GM19463 (cell line): ENCODE data around the gene TMEM266.

Experiments
- ATAC-seq: cut with Tn5 transposase; IDR thresholded peaks from one replicate; pipeline ENCODE4 v1.9.1; 2021; ENCODE audit warnings: mild to moderate bottlenecking, moderate library complexity; ENCODE audit not compliant: unreplicated experiment

The TMEM266 gene

DNA sequence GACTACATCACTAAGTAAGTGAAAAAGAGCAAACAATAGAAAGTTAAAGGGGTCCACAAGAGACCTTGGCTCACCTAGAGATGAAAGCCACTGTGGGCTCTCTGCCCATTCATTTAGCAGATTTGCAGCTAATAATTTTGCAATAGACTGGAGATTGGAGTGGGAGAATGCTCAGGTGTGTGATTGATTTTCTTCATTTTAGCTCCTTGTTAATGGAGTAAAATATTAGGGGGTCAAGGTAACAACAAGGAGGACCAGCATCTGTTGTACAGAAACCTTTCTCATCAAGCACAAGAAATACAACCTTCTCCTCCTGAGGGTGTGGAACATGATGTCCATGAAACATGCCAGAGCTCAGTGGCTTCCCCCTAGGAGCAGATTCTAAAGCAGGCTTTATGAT is 63.2 kb downstream of the TMEM266 start:
- ATAC-seq = no peak

DNA sequence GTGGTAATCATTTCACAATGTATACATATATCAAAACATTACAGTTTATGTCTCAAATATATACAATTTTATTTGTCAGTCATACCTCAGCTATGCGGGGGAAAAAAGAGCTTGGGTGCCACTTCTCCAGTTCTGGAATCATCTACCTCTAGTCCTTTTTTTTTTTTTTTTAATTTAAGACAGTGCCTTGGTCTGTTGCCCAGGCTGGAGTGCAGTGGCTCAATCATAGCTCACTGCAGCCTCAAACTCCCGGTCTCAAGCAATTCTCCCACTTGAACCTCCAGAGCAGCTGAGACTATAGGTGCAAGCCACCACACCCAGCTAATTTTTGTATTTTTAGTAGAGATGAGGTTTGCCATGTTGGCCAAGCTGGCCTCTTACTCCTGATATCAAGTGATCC is 67.4 kb downstream of the TMEM266 start:
- ATAC-seq = no peak

DNA sequence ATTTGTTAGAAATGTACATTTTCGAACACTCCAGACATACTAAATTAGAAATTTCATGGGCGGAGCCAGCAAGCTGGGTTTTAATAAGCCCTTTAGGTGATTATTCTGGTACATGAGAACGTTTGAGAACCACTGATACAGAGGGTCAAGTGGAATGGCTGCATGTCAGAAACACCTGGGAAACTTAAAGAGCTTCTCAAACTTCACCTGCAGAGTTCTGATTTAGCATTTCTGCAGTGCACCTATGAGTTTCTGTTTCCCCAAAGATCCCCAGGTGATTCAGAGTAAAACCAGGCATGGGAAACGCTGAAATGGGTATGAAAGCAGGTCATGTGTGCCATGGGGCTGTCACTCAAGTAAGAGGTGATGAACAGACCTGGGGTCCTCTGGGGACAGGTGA is 68.1 kb downstream of the TMEM266 start:
- no peak for ATAC-seq

DNA sequence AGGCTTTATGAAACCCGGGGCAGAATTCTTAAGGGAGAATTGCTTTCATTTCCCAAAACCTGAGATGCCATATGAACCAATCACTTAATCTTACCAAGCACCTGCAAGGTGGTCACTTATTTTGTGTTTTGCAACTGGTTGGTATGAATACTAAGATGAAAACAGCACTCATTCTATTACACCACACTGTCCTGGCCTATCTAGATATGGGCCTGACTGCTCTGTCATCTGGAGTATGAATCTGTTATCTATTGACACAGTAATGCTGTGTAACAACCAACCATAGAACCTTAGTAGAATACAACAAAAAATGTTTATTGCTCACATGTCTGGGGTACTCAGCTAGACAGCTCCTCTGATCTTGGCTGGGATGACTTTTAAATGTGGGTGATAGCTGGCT is 74.8 kb downstream of the TMEM266 start:
- no peak for ATAC-seq

DNA sequence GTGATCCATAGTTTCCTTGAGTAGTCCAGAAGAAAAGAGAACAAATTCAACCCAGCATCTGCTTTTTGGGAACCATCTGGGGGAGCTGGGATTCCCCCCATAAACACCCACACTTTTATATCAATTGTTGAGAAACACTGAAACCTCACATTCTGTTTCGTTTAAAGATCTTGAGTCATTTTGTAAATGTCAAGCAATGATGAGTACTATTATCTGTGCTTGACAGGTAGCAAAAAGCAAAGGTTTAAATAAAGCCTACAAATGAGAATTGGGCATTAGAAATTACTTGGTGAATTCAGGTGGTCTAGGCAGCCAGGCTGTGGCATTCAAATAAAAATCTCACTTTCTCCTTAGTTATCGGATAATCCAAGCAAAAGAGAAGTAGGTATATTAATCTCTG is 75.7 kb downstream of the TMEM266 start:
- ATAC-seq = no peak

DNA sequence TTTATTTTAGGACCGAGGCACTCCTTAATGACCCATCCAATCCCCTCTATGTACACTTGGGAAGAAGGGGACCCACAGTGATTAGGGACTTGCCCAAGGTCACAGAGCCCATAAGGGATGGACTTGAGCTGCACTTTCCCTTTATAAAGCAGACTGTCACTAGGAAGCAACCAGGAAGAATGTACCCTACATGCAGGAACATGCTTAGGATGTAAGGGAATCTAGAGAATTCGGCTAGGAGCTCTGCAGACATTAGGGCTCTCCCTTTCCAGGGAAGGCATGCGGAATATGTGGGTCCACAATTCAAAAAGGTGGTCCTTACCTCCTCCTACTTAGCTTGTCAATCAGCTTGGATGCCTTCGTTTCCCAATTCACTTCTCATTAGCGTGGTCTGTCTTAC is 78.7 kb downstream of the TMEM266 start:
- ATAC-seq = no peak

DNA sequence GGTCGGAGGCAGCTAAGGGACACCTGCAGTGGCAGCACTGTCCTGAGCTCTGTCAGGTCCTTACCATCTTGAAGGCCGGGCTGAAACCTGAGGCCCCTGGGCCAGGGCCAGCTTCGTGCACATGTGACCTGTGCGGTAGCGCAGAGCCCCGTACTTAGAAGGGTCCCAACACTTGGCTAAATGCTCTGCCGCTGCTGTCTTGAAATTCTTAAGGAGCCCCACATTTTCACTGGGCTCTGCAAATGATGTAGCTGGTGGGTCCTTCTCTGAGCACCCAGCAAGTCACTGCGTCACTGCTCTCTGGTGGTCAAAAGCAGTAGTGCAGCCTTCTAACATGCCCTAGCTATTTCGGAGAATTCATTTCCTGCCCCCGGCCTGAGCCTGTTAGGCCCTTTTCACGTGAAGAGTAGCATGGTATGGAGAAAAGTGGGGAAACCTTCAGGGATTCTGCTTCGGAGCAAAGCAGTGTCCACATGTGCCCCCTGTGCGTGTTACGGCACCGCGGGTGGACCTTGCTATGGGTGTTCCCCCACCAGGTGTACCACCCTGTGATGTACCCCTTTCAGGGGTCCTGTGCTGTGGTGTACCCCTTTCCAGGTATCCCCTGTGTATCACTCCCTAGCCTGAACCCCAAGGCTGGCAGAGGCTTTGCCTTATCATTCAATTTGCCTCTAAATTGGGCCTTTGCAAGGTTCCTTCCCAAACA is 79.7 kb downstream of the TMEM266 start:
- peak; percentile 58 for ATAC-seq

DNA sequence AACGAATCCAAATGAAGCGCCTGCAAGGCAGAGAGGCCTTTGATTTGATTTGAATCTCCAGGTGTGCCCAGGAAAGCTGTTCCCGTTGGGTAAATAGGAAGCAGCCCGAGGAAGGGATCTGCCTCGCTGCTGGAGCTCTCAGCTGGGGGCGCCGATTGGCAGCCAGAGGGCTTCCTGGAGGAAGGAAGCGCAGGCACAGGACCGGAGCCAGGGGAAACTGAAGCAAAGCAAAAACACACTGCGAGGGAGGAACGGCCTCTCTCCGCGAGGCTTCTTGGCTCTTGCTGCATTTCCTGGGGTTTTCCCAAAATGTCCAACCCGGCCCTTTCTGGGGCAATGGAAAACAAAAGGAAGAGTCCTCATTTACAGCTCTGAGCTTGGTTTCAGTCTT is 80.3 kb downstream of the TMEM266 start:
- ATAC-seq = no peak

DNA sequence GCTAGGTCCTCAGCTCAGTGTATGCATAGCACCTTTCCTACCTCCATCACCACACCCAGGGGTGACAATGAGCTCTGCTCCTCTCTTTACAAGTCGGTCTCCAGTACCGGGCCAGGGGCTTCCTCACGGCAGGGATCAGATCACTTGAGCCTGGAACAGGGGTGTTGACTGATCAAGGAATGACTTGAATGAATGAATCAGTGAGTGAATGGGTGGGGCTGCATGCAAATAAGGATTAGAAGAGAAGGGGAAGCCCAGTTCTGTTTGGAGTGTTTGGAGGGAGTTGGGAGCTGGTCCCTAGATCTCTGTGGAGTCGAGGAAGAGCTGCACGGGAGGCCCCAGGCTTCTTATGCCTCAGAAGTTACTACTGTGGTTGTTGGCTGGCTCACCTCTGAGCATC is 87.0 kb downstream of the TMEM266 start:
- no peak for ATAC-seq

DNA sequence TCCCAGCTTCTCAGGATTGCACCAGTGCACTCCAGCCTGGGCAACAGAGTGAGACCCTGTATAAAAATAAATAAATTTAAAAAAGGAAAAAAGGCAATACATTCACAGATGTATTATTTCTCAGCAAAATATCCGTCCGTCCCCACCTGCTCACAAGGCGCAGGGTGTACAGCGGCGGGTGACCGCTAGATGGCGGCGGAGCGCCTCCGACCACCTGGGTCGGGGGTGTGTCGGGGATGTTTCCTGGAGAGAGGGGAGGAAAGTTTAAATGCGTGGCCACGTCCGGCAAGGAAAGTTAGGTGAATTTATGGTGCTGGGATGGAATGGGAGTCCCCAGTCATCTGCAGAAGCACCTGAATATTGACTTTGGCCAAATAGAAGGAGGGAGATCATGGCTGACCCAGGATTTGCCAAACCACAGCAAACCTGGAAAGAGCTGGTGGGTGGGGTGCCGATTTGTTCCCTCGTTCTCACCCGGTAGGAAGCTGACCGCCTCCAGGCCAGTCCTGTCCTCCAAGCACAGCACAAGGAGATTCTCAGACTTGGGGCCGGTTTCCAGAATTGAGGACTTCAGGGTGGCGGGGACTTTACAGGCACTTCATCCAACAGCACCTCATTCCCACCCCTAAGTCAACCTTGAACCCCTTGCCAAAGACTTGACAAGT is 88.3 kb downstream of the TMEM266 start:
- ATAC-seq = peak; percentile 52

DNA sequence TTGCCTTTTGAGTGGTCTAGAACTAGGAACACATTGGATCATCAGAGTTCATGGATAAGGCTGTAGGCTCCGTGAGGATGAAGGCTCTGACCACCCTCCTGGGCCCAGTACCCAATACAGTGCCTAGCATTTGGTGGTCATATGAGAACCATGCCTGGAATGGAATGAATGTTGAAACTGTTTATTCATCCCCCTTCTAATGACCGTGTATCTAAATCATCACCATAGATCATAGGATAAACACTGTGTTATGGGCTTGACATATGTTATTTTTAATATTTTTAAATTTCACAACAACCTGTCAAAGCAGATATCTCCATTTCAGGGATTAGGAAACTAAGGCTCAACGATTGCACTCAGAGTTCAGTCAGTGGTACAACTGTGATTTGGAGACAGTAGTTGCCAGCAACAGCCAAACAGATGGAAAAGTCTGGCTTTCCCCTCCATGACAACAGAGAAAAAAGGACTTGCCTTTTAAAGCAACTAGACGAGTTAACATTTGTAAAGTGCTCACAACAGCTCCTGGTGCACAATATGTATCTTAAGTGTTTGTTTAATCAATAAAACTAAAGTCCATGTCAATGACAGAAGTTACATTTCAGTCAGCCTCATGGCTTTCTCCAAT is 89.6 kb downstream of the TMEM266 start:
- ATAC-seq = no peak

DNA sequence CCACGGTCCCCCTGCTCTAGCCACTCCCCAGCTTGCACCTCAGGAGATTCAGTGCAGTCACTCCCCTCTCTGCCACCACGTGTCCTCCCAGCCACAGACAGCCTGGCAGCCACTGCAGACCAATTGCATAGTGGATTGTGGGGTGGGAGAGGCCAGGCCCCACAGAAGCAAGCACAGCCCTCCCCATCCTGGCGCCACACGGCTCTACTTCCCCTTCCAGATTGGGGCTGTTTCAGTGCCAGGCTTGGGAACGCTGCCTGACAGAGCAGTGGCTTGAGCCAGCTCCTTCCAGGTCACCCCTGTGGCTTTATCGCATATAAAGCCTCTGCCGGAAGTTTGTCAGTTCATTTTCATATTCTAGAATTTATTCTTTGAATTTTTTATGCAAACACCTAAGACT is 90.7 kb downstream of the TMEM266 start:
- ATAC-seq = peak; percentile 14

DNA sequence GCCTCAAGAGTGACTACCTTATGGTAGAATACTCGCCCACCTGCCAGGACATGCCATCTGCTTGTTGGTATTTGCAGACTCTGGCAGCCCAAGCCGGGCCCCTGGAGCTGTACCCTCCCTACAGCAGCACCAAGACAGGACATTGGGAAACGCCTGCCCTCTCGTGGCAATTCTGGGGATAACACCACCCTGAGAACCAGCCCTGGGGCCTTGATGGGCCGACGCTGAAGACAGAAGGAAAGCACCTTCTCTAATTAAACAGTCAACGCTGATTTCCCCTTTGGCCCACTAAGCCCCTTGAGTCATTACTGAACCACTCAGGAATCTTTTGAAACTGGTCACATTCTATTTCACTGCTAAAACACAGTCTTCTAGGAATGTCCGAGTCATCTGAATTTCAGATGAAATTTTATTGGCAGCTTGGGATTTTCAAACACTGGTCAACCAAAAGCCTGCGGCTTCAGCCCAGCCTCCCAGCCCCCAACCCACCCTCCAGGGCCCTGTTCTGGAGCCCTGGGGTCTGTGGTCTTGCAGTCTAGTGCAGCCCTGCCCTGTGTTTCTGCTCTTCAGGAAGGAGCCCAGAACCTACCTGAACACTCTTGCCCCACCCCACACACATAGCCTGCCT is 91.3 kb downstream of the TMEM266 start:
- ATAC-seq = peak; percentile 87

DNA sequence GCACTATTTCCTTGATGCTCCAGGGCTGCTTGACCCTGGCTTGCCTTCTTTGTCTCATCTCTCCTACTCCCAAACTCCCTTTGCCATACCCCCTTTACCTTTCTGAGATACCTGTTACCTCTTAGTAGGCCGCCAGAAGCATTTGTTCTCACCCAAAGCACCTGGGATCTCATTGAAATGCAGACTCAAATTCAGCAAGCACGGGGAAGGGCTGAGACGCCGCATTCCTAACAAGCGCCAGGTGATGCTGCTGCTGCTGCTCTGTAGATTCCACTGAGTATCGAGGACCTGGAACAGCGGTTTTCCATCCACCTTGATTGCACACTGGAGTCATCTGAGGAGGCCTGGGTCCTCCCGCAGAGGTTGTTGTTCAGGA is 91.8 kb downstream of the TMEM266 start:
- no peak for ATAC-seq

DNA sequence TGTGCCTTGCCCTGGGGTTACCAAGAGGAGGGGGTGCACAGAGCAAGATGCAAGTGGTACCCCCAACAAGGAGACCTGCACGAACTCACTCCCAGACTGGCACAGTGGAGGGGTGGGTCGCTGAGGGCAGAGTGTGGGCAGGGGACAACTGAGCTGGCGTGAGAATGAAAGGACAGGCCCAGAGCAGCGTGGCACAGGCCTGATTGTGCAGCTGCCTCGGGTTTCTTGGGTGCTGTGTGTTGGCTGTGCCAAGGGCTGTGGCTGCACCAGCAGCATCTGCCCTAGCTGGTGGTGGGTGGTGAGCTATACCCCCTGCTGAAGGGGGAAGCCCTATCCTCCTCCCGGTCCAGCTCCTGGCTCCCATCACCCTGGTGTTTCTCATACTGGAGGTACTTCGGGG is 92.4 kb downstream of the TMEM266 start:
- no peak for ATAC-seq

DNA sequence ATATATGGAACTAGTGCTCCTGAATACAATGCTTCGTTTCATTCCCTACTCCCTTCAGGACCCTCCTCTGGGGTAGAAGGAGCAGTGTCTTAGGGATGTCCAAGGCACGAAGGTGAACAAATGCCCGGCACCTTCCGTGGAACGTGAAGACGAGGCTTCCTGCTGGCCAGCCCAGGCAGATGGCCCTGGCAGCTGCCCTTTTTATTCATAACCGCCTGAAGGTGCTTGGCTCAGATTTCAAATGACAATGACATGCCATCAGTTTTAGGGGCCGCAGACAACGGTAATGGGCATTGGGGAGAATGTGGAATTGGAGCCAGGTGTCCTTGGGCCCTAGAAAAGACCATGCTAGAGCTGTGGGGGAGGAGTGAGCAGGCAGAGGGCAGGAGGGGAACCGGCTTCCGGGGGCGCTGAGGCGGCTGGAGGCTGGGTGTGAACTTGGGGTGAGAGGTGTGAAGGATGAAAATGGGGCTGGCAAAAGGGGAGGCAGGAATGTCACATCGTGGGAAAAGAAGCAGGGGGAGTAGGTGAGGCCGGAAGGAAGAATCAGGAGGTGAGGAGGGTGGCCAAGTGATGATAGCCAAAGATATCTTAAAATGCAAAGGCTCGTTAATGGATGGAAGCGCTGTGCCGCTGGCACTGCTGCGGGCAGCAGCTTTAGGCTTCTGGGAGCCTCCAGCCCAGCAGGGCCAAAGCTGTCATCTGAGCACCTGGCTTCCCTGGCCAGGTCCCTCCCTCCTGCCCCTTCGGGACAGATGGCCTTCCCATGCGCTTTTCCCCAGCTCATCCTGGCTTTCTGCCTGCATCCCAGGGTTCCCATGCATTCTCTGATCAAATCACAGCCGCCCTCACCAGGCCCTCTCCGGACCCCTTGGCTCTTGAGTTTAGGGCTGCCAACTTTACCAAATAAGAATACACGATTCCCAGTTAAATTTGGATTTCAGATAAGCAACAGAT is 93.7 kb downstream of the TMEM266 start:
- no peak for ATAC-seq

DNA sequence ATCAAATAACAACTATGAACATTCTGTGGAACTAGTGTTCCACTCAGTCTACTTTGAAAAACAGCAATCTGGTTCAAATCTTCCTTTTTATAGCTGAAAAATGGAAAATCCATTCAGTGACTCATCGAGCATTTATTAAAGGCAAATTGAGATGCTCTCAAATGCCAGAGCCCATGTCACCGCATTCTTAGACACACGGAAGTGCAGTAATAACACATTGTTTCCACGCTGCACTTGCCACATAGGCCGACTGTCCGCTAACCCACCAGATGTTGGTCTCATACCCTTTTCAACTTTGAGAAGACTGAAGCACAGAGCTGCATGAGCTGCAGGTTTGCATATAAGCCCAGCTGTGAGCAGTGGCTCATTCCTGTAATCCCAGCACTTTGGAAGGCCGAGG is 95.9 kb downstream of the TMEM266 start:
- no peak for ATAC-seq

DNA sequence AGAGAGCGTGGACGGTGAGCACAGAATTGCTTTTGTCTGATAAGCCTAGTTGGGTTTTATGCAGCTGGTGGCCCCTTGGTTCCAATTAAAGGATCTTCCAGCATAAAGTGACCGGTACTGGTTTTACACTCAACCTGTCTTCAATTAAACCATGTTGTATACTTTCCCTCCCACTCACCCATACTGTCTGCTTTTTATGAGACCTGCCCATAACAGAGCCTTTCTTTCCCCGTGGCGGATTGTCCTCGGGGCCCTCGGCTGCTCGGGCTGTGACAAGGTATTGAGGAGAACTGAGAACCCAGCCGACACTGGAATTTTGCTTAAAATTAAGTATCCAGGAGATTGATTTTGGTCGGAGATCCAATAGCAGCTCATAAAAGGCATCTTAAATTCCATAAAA is 98.4 kb downstream of the TMEM266 start:
- ATAC-seq = no peak

DNA sequence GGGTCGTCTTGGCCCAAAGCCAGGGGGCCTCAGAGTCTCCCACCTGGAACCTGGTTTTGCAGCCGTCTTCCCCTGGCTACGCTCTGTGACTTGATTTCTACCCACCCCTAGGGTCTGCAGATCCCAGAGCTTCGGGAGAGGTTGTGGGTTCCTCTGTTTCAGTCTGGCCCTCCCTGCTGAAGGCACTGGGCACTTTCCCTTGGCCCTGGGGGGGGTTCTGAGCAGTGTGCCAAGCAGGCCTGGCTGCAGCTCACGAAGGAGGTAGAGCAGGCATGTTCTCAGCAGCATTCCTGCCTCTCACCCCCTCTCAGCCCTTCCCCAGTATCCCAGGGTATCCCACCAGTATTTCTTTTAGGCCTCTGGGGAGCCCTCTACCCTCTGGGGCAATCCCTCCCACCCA is 99.0 kb downstream of the TMEM266 start:
- ATAC-seq = no peak

DNA sequence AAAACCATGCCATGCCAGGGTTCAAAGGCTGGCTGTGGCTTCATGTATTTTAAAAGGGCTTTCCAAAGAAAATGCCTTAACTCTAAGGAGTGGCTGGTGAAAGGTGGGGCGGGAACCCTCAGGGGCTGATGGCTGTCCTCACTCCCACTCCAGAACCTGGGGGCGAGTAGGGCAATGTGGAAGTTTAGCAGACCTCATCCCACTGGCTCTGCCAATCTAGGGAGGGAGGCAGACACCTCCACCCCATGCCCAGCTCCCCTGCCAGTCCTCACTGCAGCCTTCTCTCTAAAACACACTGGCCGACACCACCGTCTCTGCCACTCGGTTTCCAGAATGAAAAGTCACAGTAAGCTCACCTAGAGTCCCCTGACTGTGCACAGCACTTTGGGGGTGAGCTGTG is 99.5 kb downstream of the TMEM266 start:
- no peak for ATAC-seq
